HepG2 (cell line): ENCODE measurements around the gene NCMAP. TPM values are rescaled to one million over a fixed set of nuclear protein-coding genes. Genes with fewer than 3 reads are reported as not detected.

Experiments
- BHLHE40 ChIP-seq: IDR thresholded peaks from 2 replicates; pipeline ENCODE4 v1.6.1; 2011; ENCODE audit warnings: low read length, improper control_type of control experiment
- BRCA1 ChIP-seq: sonication (generic); formaldehyde crosslinking; IDR thresholded peaks from 2 replicates; pipeline ENCODE4 v1.4.0; 2020; ENCODE audit warnings: missing genetic modification reagents
- ELF1 ChIP-seq: sonication (generic); formaldehyde crosslinking; IDR thresholded peaks from 2 replicates; pipeline ENCODE4 v1.4.0; 2020; ENCODE audit warnings: missing genetic modification reagents
- FOXA3 ChIP-seq: IDR thresholded peaks from 2 replicates; pipeline ENCODE4 v1.6.1; 2016; ENCODE audit warnings: missing genetic modification reagents, missing compliant biosample characterization
- FOXJ3 ChIP-seq: sonication (generic); formaldehyde crosslinking; IDR thresholded peaks from 2 replicates; pipeline ENCODE4 v1.4.0; 2020; ENCODE audit warnings: missing genetic modification reagents, mild to moderate bottlenecking, borderline replicate concordance
- HCFC1 ChIP-seq: fragments of 150-350 bp; IDR thresholded peaks from 2 replicates; pipeline ENCODE4 v1.6.1; 2014; ENCODE audit warnings: low read depth, low read length
- HNF4A ChIP-seq: sonication (generic); formaldehyde crosslinking; IDR thresholded peaks from 2 replicates; pipeline ENCODE4 v1.4.0; 2020; ENCODE audit warnings: missing genetic modification reagents
- JDP2 ChIP-seq: sonication (generic); formaldehyde crosslinking; IDR thresholded peaks from 2 replicates; pipeline ENCODE4 v1.8.1; 2022; ENCODE audit warnings: missing genetic modification reagents, borderline replicate concordance
- JUN ChIP-seq: sonication (generic); formaldehyde crosslinking; IDR thresholded peaks from 2 replicates; pipeline ENCODE4 v1.4.0; 2020; ENCODE audit warnings: mild to moderate bottlenecking, missing genetic modification reagents
- KDM6A ChIP-seq: IDR thresholded peaks from 2 replicates; pipeline ENCODE4 v1.6.1; 2016; ENCODE audit warnings: low read depth
- MAFF ChIP-seq: IDR thresholded peaks from 2 replicates; pipeline ENCODE4 v1.6.1; 2011; ENCODE audit warnings: low read depth, low read length, improper control_type of control experiment
- MXI1 ChIP-seq: IDR thresholded peaks from 3 replicates; pipeline ENCODE4 v1.6.1; 2012; ENCODE audit warnings: low read depth, low read length, inconsistent platforms, borderline replicate concordance
- NONO ChIP-seq, 2 experiments: fragments of 450-650 bp in 1 of 2; sonication (generic) in 1 of 2; formaldehyde crosslinking in 1 of 2; IDR thresholded peaks in 1 of 2; conservative IDR thresholded peaks in 1 of 2; 2 replicates each; pipeline versions ENCODE4 v1.6.1 to v1.8.0; 2017 to 2022; ENCODE audit warnings: mild to moderate bottlenecking in 1 of 2, missing genetic modification reagents in 1 of 2, moderate library complexity in 1 of 2
- RAD21 ChIP-seq: fragments of 450-650 bp; formaldehyde crosslinking; IDR thresholded peaks from 2 replicates; pipeline ENCODE4 v1.5.0; 2020; ENCODE audit warnings: mild to moderate bottlenecking
- RARA ChIP-seq: IDR thresholded peaks from 2 replicates; pipeline ENCODE4 v1.6.1; 2016; ENCODE audit warnings: missing genetic modification reagents, missing compliant biosample characterization
- REPIN1 ChIP-seq: sonication (generic); formaldehyde crosslinking; IDR thresholded peaks from 2 replicates; pipeline ENCODE4 v1.8.0; 2022; ENCODE audit warnings: missing genetic modification reagents, low read depth, mild to moderate bottlenecking, borderline replicate concordance
- RFXAP ChIP-seq: sonication (generic); formaldehyde crosslinking; IDR thresholded peaks from 2 replicates; pipeline ENCODE4 v1.4.0; 2020; ENCODE audit warnings: missing genetic modification reagents, borderline replicate concordance
- SAP130 ChIP-seq: IDR thresholded peaks from 2 replicates; pipeline ENCODE4 v1.6.1; 2016; ENCODE audit warnings: low read depth
- SP140L ChIP-seq: sonication (generic); formaldehyde crosslinking; IDR thresholded peaks from 2 replicates; pipeline ENCODE4 v1.4.0; 2020; ENCODE audit warnings: missing genetic modification reagents, borderline replicate concordance
- SPEN ChIP-seq: sonication (generic); formaldehyde crosslinking; IDR thresholded peaks from 2 replicates; pipeline ENCODE4 v1.5.1; 2020; ENCODE audit warnings: low read depth, mild to moderate bottlenecking, missing genetic modification reagents
- TGIF2 ChIP-seq: IDR thresholded peaks from 2 replicates; pipeline ENCODE4 v1.6.1; 2016; ENCODE audit warnings: control low read depth, missing compliant biosample characterization
- ZEB1 ChIP-seq: IDR thresholded peaks from 2 replicates; pipeline ENCODE4 v1.6.1; 2012; ENCODE audit warnings: mild to moderate bottlenecking, low read depth, inconsistent platforms; ENCODE audit not compliant: insufficient replicate concordance
- ZFP37 ChIP-seq: sonication (generic); formaldehyde crosslinking; IDR thresholded peaks from 2 replicates; pipeline ENCODE4 v1.4.0; 2020; ENCODE audit warnings: missing genetic modification reagents, borderline replicate concordance
- ZNF614 ChIP-seq: IDR thresholded peaks from 2 replicates; pipeline ENCODE4 v1.6.1; 2018; ENCODE audit warnings: missing biosample characterization, missing genetic modification reagents, inconsistent platforms, borderline replicate concordance
- ZNF75D ChIP-seq: sonication (generic); formaldehyde crosslinking; IDR thresholded peaks from 2 replicates; pipeline ENCODE4 v1.8.1; 2023; ENCODE audit warnings: missing genetic modification reagents, mild to moderate bottlenecking, borderline replicate concordance
- ZNF761 ChIP-seq: sonication (generic); formaldehyde crosslinking; conservative IDR thresholded peaks from 2 replicates; pipeline ENCODE4 v1.4.0; 2020; ENCODE audit warnings: mild to moderate bottlenecking, missing genetic modification reagents
- ZNF775 ChIP-seq: sonication (generic); formaldehyde crosslinking; IDR thresholded peaks from 2 replicates; pipeline ENCODE4 v1.4.0; 2020; ENCODE audit warnings: missing genetic modification reagents, mild to moderate bottlenecking, moderate library complexity, borderline replicate concordance
- ZNF816 ChIP-seq: sonication (generic); formaldehyde crosslinking; IDR thresholded peaks from 2 replicates; pipeline ENCODE4 v1.8.0; 2022; ENCODE audit warnings: missing genetic modification reagents, mild to moderate bottlenecking, borderline replicate concordance
- ZNF883 ChIP-seq: sonication (generic); formaldehyde crosslinking; IDR thresholded peaks from 2 replicates; pipeline ENCODE4 v1.5.1; 2020; ENCODE audit warnings: mild to moderate bottlenecking, missing genetic modification reagents; ENCODE audit errors: not compliant biosample characterization
- polyA plus RNA-seq, 8 experiments: library from polyadenylated mRNA; depleted of rRNA in 3 of 8; stranded (reverse) in 7 of 8; unstranded in 1 of 8; fragments of >200 nt; fragmentation: Illumina TruSeq in 4 of 8; extraction: Trizol in 4 of 8; gene quantifications; 2 replicates each; pipeline versions ENCODE4 v1.2.1 to v1.2.3, GENCODE V29; 2011 to 2016; ENCODE audit warnings: low read depth in 4 of 8, missing spikeins in 1 of 8, mixed read lengths in 1 of 8; ENCODE audit not compliant: insufficient read depth in 1 of 8
- total RNA-seq, 5 experiments: library from RNA; depleted of rRNA; stranded (reverse); fragments of >200 nt; fragmentation: Illumina TruSeq; extraction: Trizol; gene quantifications; 2 replicates each; pipeline ENCODE4 v1.2.3, GENCODE V29; 2016; ENCODE audit warnings: low read depth in 1 of 5
- TF ChIP-seq, protein P1 (sequence below), 2 experiments: fragments of 450-650 bp in 1 of 2; sonication (generic) in 1 of 2; formaldehyde crosslinking; IDR thresholded peaks; 2 replicates each; pipeline versions ENCODE4 v1.5.0 to v1.8.0; 2020 to 2022; ENCODE audit warnings: mild to moderate bottlenecking in 1 of 2, missing genetic modification reagents in 1 of 2
- TF ChIP-seq, protein P2 (sequence below): sonication (generic); formaldehyde crosslinking; IDR thresholded peaks from 2 replicates; pipeline ENCODE4 v1.5.0; 2020; ENCODE audit warnings: missing genetic modification reagents, mild to moderate bottlenecking, borderline replicate concordance

The NCMAP gene
- total and polyA plus RNA-seq, 2 of the 13 experiments (the other 11 are each of a cell fraction or from before 2014, with no cell fraction given) = 2.7 to 20.0 TPM

- TF ChIP-seq ZNF761 (CRISPR knock-in tag) = peak; percentile 81; the same call in 1 of the 2 replicates
- 0 out of 2 replicates have a peak, but pooled peaks have one; percentile 47 for TF ChIP-seq SP140L (CRISPR knock-in tag)
- TF ChIP-seq ZNF883 (CRISPR knock-in tag) = peak; percentile 46
- 0 out of 2 replicates have a peak, but pooled peaks have one; percentile 36 for TF ChIP-seq ZNF816 (CRISPR knock-in tag)
- 0 out of 2 replicates have a peak, but pooled peaks have one; percentile 53 for TF ChIP-seq ZNF775
- TF ChIP-seq, protein P1, sequence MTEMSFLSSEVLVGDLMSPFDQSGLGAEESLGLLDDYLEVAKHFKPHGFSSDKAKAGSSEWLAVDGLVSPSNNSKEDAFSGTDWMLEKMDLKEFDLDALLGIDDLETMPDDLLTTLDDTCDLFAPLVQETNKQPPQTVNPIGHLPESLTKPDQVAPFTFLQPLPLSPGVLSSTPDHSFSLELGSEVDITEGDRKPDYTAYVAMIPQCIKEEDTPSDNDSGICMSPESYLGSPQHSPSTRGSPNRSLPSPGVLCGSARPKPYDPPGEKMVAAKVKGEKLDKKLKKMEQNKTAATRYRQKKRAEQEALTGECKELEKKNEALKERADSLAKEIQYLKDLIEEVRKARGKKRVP (CRISPR knock-in tag; IDR thresholded peaks at IDR 0.05) = no peak
- TF ChIP-seq KDM6A = peak; percentile 26; the same call in 1 of the 2 replicates
- no peak for TF ChIP-seq MAFF
- TF ChIP-seq ELF1 (CRISPR knock-in tag) = peak; percentile 20; the same call in 1 of the 2 replicates
- TF ChIP-seq ZNF614 (CRISPR knock-in tag) = peak; percentile 62; the same call in 1 of the 2 replicates
- TF ChIP-seq BHLHE40 = 0 out of 2 replicates have a peak, but pooled peaks have one; percentile 2
- 0 out of 2 replicates have a peak, but pooled peaks have one; percentile 39 for TF ChIP-seq REPIN1 (CRISPR knock-in tag)
- peak; percentile 34; the same call in 1 of the 2 replicates for TF ChIP-seq RARA
- peak; percentile 62; the same call in 1 of the 2 replicates for TF ChIP-seq SPEN (CRISPR knock-in tag)
- no peak for TF ChIP-seq JDP2 (CRISPR knock-in tag)
- TF ChIP-seq NONO (IDR thresholded peaks at IDR 0.05) = no peak
- TF ChIP-seq NONO (CRISPR knock-in tag; conservative IDR thresholded peaks at IDR 0.05) = 0 out of 2 replicates have a peak, but pooled peaks have one; percentile 18
- TF ChIP-seq ZNF75D (CRISPR knock-in tag) = no peak
- TF ChIP-seq BRCA1 (CRISPR knock-in tag) = 0 out of 2 replicates have a peak, but pooled peaks have one; percentile 51
- peak; percentile 9 for TF ChIP-seq ZEB1
- peak; percentile 84 for TF ChIP-seq HNF4A
- no peak for TF ChIP-seq RAD21 (CRISPR knock-in tag)
- peak; percentile 57; the same call in 1 of the 3 replicates for TF ChIP-seq MXI1
- TF ChIP-seq HCFC1 = no peak
- TF ChIP-seq, protein P2, sequence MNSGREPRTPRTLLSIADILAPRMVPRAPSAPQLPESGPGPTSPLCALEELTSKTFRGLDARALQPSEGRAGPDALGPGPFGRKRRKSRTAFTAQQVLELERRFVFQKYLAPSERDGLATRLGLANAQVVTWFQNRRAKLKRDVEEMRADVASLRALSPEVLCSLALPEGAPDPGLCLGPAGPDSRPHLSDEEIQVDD (CRISPR knock-in tag) = no peak
- TF ChIP-seq FOXJ3 (CRISPR knock-in tag) = 0 out of 2 replicates have a peak, but pooled peaks have one; percentile 49
- TF ChIP-seq ZFP37 = peak; percentile 86; the same call in 1 of the 2 replicates
- no peak; the same call in 1 of the 2 replicates for TF ChIP-seq RFXAP (CRISPR knock-in tag)
- TF ChIP-seq FOXA3 = 0 out of 2 replicates have a peak, but pooled peaks have one; percentile 37
- TF ChIP-seq JUN (CRISPR knock-in tag) = peak; percentile 82
- TF ChIP-seq SAP130 = peak; percentile 67
- no peak for TF ChIP-seq TGIF2 (CRISPR knock-in tag)
Measured at GRCh38 chr1:24551960-24552571, 3.8 kb upstream of the NCMAP start (continued).
